GM23338 (cell line): Measurements from ENCODE around the gene NOTCH3. TPM values are rescaled to one million over a fixed set of nuclear protein-coding genes. Genes with fewer than 3 reads are reported as not detected.

Source experiments
- ATAC-seq: fragments of 200-7000 bp; cut with Tn5 transposase; 3 replicates; pipeline ENCODE4 v1.9.1; 2020
- DNase-seq: peaks from one replicate; pipeline ENCODE4 v3.0.0-alpha.2; 2015; ENCODE audit warnings: low spot score
- H2AFZ ChIP-seq: fragments of 200-600 bp; sonication (generic); 2 replicates; pipeline ENCODE4 v1.8.0; 2016; ENCODE audit warnings: antibody characterized with exemption, mild to moderate bottlenecking, moderate library complexity
- H3F3A ChIP-seq: fragments of 200-600 bp; sonication (generic); replicated peaks from 2 replicates; pipeline ENCODE4 v1.8.0; 2017; ENCODE audit warnings: antibody characterized with exemption, mixed run types, low read depth
- H3K27ac ChIP-seq: fragments of 200-600 bp; sonication (generic); 2 replicates; pipeline ENCODE4 v1.6.1; 2016; ENCODE audit warnings: low read depth
- H3K27me3 ChIP-seq: fragments of 200-600 bp; sonication (generic); 2 replicates; pipeline ENCODE4 v1.8.0; 2016; ENCODE audit warnings: mild to moderate bottlenecking, mixed run types, moderate library complexity; ENCODE audit not compliant: insufficient read depth
- H3K36me3 ChIP-seq: fragments of 200-600 bp; sonication (generic); 2 replicates; pipeline ENCODE4 v1.8.0; 2016; ENCODE audit warnings: mild to moderate bottlenecking; ENCODE audit not compliant: insufficient read depth
- H3K4me1 ChIP-seq: fragments of 200-600 bp; sonication (generic); 2 replicates; pipeline ENCODE4 v1.8.0; 2016; ENCODE audit warnings: mild to moderate bottlenecking, moderate library complexity; ENCODE audit not compliant: insufficient read depth
- H3K4me2 ChIP-seq: fragments of 200-600 bp; sonication (generic); 2 replicates; pipeline ENCODE4 v1.7.1; 2017; ENCODE audit warnings: mixed run types
- H3K4me3 ChIP-seq: fragments of 200-600 bp; sonication (generic); 2 replicates; pipeline ENCODE4 v1.6.1; 2016; ENCODE audit warnings: mixed run types
- H3K79me2 ChIP-seq: fragments of 200-600 bp; sonication (generic); replicated peaks from 2 replicates; pipeline ENCODE4 v1.8.0; 2017; ENCODE audit warnings: mild to moderate bottlenecking; ENCODE audit not compliant: insufficient read depth
- H3K9me2 ChIP-seq: fragments of 200-600 bp; sonication (generic); 2 replicates; pipeline ENCODE4 v1.8.0; 2017; ENCODE audit not compliant: insufficient read depth
- H4K20me1 ChIP-seq: fragments of 200-600 bp; sonication (generic); replicated peaks from 2 replicates; pipeline ENCODE4 v1.8.0; 2017; ENCODE audit warnings: mild to moderate bottlenecking; ENCODE audit not compliant: insufficient read depth
- H3K27ac Mint-ChIP-seq: 2 replicates; pipeline ENCODE4 v1.8.0; 2020; ENCODE audit warnings: inconsistent platforms, mild to moderate bottlenecking, moderate library complexity, mixed read lengths
- H3K27me3 Mint-ChIP-seq: 3 replicates; pipeline ENCODE4 v1.8.0; 2022; ENCODE audit warnings: low read depth, mild to moderate bottlenecking, moderate library complexity, mixed read lengths, inconsistent platforms; ENCODE audit not compliant: insufficient read depth, poor library complexity
- H3K36me3 Mint-ChIP-seq: 3 replicates; pipeline ENCODE4 v1.8.0; 2021; ENCODE audit warnings: low read depth, mild to moderate bottlenecking, inconsistent platforms, moderate library complexity, mixed read lengths
- H3K4me1 Mint-ChIP-seq: 3 replicates; pipeline ENCODE4 v1.8.0; 2020; ENCODE audit warnings: mild to moderate bottlenecking, inconsistent platforms, mixed read lengths
- H3K4me3 Mint-ChIP-seq: 3 replicates; pipeline ENCODE4 v1.8.0; 2021; ENCODE audit warnings: moderate library complexity, mild to moderate bottlenecking, inconsistent platforms, mixed read lengths
- H3K9me3 Mint-ChIP-seq: 3 replicates; pipeline ENCODE4 v1.8.0; 2020; ENCODE audit warnings: moderate library complexity, mild to moderate bottlenecking, inconsistent platforms, mixed read lengths
- CREB1 ChIP-seq: fragments of 250-450 bp; sonication (Bioruptor Pico); IDR thresholded peaks from 2 replicates; pipeline ENCODE4 v1.5.0; 2020; ENCODE audit warnings: low read depth, mild to moderate bottlenecking, moderate library complexity
- CTCF ChIP-seq, 2 experiments: fragments of 200-600 bp in 1 of 2; sonication (generic) in 1 of 2; conservative IDR thresholded peaks; 2 replicates each; pipeline versions ENCODE4 v1.5.1 to v1.6.1; 2016 to 2017; ENCODE audit warnings: antibody characterized with exemption in 2 of 2, low read depth in 2 of 2, mild to moderate bottlenecking in 2 of 2, moderate library complexity in 1 of 2
- EZH2phosphoT487 ChIP-seq: fragments of 200-600 bp; sonication (generic); IDR thresholded peaks from one replicate; pipeline ENCODE4 v1.8.1; 2018; ENCODE audit warnings: antibody characterized with exemption; ENCODE audit not compliant: unreplicated experiment
- JUNB ChIP-seq: IDR thresholded peaks from one replicate; pipeline ENCODE4 v1.6.1; 2016; ENCODE audit warnings: antibody characterized with exemption; ENCODE audit not compliant: unreplicated experiment
- STAT1 ChIP-seq: IDR thresholded peaks from one replicate; pipeline ENCODE4 v1.6.1; 2016; ENCODE audit warnings: antibody characterized with exemption; ENCODE audit not compliant: unreplicated experiment
- ZNF462 ChIP-seq: fragments of 250-450 bp; sonication (Bioruptor Pico); IDR thresholded peaks from 2 replicates; pipeline ENCODE4 v1.5.0; 2020; ENCODE audit warnings: mild to moderate bottlenecking, moderate library complexity
- polyA plus RNA-seq: library from polyadenylated mRNA; unstranded; fragments of >200 nt; fragmentation: Nextera tagmentation; extraction: Ambion mirVana; gene quantifications from 2 replicates; pipeline ENCODE4 v1.2.1, GENCODE V29; 2016
- total RNA-seq: library from RNA; depleted of rRNA; stranded (reverse); fragments of >200 nt; shearing (Covaris generic); gene quantifications from 2 replicates; pipeline ENCODE4 v1.2.3, GENCODE V29; 2014
- TF ChIP-seq, protein P1 (sequence below): IDR thresholded peaks from one replicate; pipeline ENCODE4 v1.6.1; 2018; ENCODE audit warnings: antibody characterized with exemption; ENCODE audit not compliant: unreplicated experiment
- TF ChIP-seq, protein P2 (sequence below): IDR thresholded peaks from 2 replicates; pipeline ENCODE4 v1.6.1; 2016; ENCODE audit warnings: antibody characterized with exemption

Gene NOTCH3
- total and polyA plus RNA-seq, 2 experiments from 2014 or later: 24.3 to 172 TPM

- TF ChIP-seq, protein P1, sequence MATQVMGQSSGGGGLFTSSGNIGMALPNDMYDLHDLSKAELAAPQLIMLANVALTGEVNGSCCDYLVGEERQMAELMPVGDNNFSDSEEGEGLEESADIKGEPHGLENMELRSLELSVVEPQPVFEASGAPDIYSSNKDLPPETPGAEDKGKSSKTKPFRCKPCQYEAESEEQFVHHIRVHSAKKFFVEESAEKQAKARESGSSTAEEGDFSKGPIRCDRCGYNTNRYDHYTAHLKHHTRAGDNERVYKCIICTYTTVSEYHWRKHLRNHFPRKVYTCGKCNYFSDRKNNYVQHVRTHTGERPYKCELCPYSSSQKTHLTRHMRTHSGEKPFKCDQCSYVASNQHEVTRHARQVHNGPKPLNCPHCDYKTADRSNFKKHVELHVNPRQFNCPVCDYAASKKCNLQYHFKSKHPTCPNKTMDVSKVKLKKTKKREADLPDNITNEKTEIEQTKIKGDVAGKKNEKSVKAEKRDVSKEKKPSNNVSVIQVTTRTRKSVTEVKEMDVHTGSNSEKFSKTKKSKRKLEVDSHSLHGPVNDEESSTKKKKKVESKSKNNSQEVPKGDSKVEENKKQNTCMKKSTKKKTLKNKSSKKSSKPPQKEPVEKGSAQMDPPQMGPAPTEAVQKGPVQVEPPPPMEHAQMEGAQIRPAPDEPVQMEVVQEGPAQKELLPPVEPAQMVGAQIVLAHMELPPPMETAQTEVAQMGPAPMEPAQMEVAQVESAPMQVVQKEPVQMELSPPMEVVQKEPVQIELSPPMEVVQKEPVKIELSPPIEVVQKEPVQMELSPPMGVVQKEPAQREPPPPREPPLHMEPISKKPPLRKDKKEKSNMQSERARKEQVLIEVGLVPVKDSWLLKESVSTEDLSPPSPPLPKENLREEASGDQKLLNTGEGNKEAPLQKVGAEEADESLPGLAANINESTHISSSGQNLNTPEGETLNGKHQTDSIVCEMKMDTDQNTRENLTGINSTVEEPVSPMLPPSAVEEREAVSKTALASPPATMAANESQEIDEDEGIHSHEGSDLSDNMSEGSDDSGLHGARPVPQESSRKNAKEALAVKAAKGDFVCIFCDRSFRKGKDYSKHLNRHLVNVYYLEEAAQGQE: no peak
Measured at GRCh38 chr19:15136234-15136954, 64.4 kb downstream of the NOTCH3 start (continued).

DNA sequence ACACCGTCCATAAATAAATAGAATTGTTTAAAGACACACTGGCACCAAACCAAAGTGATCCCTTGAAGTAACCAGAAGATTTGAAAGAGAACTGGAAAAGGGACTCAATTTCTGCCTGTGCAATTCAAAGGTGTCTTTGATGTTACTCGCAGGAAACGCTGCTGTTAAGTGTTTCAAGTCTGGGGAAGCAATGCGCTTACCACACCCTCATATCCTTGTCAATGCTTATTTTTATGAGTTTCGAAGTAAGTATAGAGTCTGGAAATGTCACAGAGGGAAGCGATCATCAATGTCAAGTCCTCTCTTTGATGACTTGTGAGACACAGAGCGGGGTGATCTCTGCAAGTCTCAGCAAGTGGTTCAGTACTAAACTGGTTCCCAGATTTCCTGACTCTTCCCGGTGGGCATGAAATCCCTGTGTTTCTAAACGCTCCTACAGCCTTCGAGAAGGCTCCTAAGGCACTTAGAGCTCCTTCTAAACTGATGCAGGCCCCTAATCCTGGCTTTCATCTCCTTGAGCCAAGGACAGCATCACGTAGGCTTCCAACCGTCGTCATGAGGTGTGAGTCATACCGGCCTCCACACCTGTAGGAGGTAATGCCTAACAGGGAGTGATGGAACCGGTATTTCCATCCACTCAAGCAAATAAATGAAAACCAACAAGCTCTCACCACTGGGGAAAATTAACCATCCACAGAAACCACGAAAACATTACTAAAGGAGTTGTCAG, 70.8 kb downstream of the NOTCH3 start:
- Histone ChIP-seq H3K4me1 (no peaks in the 10 kb centered on the region), H3K4me3 (no peak overlapping the region), H2AFZ (peak overlapping the region; percentile 32; the same call in 1 of the 2 replicates), H3K27ac (no peak overlapping the region), H4K20me1 (no peaks in the 10 kb centered on the region), H3K27me3 (no peaks in the 10 kb centered on the region), H3K4me2 (no peak overlapping the region), H3K9me2 (no peaks in the 10 kb centered on the region), H3K36me3 (no peaks in the 10 kb centered on the region), H3F3A (0 out of 2 replicates have a peak, but pooled peaks cover 5% of the 10 kb centered on the region), H3K79me2 (no peaks in the 10 kb centered on the region)
- H3K4me1 Mint-ChIP-seq: no peaks in the 10 kb centered on the region
- DNase-seq (no peak), ATAC-seq (no peak)
- no peaks in the 10 kb centered on the region for H3K36me3 Mint-ChIP-seq
- H3K9me3 Mint-ChIP-seq: no peaks in the 10 kb centered on the region
- no peak overlapping the region for H3K27ac Mint-ChIP-seq
- peaks cover 13% of the 10 kb centered on the region for H3K27me3 Mint-ChIP-seq
- no peak overlapping the region for H3K4me3 Mint-ChIP-seq
- TF ChIP-seq ZNF462 (CRISPR knock-in tag) (no peak), CTCF (conservative IDR thresholded peaks at IDR 0.05; ENCODE audit: low read depth in 2 of 2) (no peak), STAT1 (no peak), EZH2phosphoT487 (no peak), CREB1 (no peak), JUNB (no peak)
- TF ChIP-seq, protein P2, sequence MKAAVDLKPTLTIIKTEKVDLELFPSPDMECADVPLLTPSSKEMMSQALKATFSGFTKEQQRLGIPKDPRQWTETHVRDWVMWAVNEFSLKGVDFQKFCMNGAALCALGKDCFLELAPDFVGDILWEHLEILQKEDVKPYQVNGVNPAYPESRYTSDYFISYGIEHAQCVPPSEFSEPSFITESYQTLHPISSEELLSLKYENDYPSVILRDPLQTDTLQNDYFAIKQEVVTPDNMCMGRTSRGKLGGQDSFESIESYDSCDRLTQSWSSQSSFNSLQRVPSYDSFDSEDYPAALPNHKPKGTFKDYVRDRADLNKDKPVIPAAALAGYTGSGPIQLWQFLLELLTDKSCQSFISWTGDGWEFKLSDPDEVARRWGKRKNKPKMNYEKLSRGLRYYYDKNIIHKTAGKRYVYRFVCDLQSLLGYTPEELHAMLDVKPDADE: no peak
